C4-2B (cell line): Measurements from ENCODE around the gene PLXNA3.

Experiments used
- H3K27ac ChIP-seq: fragments of 450-650 bp; 2 replicates; pipeline ENCODE4 v1.5.1; 2017
- CTCF ChIP-seq: fragments of 450-650 bp; conservative IDR thresholded peaks from 2 replicates; pipeline ENCODE4 v1.5.1; 2017; ENCODE audit warnings: mild to moderate bottlenecking
- ZFX ChIP-seq: fragments of 450-650 bp; IDR thresholded peaks from 2 replicates; pipeline ENCODE4 v1.6.1; 2017

PLXNA3 gene

GRCh38 chrX:154458116-154458953 lies at the start of gene PLXNA3:
Gene PLXNA3 (plus strand): TSS chrX:154458281. CDS start chrX:154460184, 1,903 bp downstream.
- TF ChIP-seq CTCF (no peak), ZFX (no peak)
- H3K27ac ChIP-seq = peak within 1 kb of the TSS; percentile 69

GRCh38 chrX:154408659-154409221 lies 49.3 kb upstream of the PLXNA3 start:
- no peak overlapping the region for H3K27ac ChIP-seq

GRCh38 chrX:154409222-154409871 lies 48.7 kb upstream of the PLXNA3 start, which contains the start of gene DNASE1L1:
Gene DNASE1L1 (minus strand): TSS chrX:154409254. CDS start chrX:154405568, 3,686 bp downstream.
- TF ChIP-seq CTCF (no peak), ZFX (no peak)
- no peak within 1 kb of the TSS for H3K27ac ChIP-seq

More at GRCh38 chrX:154408659-154409221, 49.3 kb upstream of the PLXNA3 start:
- TF ChIP-seq ZFX (no peak), CTCF (no peak)

- peak overlapping the region; percentile 99 for H3K27ac ChIP-seq
- TF ChIP-seq CTCF (no peak), ZFX (no peak; the same call in 1 of the 2 replicates)
Measured at GRCh38 chrX:154411981-154412340, 46.1 kb upstream of the PLXNA3 start.

GRCh38 chrX:154412468-154412867 lies 45.6 kb upstream of the PLXNA3 start:
- no peak for TF ChIP-seq ZFX
- no peak for TF ChIP-seq CTCF
- peak overlapping the region; percentile 99 for H3K27ac ChIP-seq

GRCh38 chrX:154413142-154413541 lies 44.9 kb upstream of the PLXNA3 start:
- H3K27ac ChIP-seq = no peak overlapping the region
- TF ChIP-seq CTCF = no peak
- no peak for TF ChIP-seq ZFX

GRCh38 chrX:154417157-154417556 lies 40.9 kb upstream of the PLXNA3 start:
- TF ChIP-seq ZFX = no peak
- TF ChIP-seq CTCF = no peak
- no peak overlapping the region for H3K27ac ChIP-seq
